Measurements from ENCODE around the gene KLF13. TPM values are rescaled to one million over a fixed set of nuclear protein-coding genes. Genes with fewer than 3 reads are reported as not detected.

Gene KLF13
- total RNA-seq, 1 donor from 2014 or later, result 59.1 TPM

DNA sequence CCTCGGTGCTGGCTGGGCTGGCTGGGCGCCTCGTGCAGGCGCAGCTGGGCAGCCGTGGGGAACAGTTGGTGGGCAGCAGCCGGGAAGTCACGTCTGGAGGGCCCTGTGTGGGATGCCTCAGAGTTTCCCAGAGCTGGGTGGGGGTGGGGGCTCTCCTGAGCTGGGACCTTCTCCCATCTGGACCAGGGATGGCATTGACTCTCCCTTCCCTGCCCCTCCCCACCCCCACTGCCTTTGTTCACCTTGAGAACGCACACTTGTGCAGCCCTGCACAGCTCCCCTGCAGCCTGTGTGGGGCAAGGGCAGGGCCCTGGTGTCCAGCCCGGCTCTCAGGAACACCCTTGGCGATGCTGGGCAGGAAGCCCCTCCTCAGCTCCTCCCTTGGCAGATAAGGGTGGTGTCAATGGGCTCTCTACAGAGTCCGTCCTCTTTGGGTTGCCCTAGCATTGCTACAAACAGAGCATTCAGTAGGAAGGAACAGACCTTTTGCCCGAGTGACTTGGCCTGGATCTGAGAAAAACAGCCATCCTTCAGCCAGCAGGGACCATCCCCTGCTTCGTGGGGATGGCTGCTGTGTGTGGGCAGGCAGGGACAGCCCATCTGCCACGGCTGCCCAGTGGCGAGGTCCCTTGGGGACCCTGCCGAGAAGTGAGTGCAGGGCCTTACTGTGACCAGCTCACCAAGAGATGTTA is 25.5 kb upstream of the KLF13 start:
- Mint-ChIP-seq H3K4me3 (ENCODE audit: unreplicated experiment) (no peak overlapping the region), H3K27me3 (ENCODE audit: low read depth) (peaks cover 15% of the 10 kb centered on the region), H3K27ac (ENCODE audit: unreplicated experiment) (no peak overlapping the region), H3K9me3 (ENCODE audit: low read depth) (no peaks in the 10 kb centered on the region), H3K36me3 (ENCODE audit: low read depth) (no peaks in the 10 kb centered on the region), H3K4me1 (ENCODE audit: low read depth) (peaks cover 7% of the 10 kb centered on the region)
- TF ChIP-seq, protein P1, sequence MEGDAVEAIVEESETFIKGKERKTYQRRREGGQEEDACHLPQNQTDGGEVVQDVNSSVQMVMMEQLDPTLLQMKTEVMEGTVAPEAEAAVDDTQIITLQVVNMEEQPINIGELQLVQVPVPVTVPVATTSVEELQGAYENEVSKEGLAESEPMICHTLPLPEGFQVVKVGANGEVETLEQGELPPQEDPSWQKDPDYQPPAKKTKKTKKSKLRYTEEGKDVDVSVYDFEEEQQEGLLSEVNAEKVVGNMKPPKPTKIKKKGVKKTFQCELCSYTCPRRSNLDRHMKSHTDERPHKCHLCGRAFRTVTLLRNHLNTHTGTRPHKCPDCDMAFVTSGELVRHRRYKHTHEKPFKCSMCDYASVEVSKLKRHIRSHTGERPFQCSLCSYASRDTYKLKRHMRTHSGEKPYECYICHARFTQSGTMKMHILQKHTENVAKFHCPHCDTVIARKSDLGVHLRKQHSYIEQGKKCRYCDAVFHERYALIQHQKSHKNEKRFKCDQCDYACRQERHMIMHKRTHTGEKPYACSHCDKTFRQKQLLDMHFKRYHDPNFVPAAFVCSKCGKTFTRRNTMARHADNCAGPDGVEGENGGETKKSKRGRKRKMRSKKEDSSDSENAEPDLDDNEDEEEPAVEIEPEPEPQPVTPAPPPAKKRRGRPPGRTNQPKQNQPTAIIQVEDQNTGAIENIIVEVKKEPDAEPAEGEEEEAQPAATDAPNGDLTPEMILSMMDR (IDR thresholded peaks at IDR 0.05), result no peak
- no peak for DNase-seq (ENCODE audit: low spot score)

DNA sequence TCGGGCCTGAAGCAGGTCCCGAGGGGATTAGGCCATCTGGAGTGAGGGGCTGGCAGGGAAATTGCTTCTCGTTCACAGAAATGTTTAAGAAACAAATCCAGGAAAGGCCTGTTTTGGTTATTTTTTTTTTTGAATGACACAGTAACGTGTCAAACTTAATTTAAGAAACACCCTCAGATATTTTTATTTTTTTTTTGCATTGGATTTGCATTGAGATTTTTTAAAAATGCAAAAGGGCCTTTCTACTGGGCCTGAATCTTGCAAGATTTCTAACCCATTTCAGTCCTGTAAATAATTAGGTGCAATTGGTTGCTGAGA is 25.0 kb upstream of the KLF13 start:
- no peak overlapping the region for H3K27ac Mint-ChIP-seq (ENCODE audit: unreplicated experiment)
- peaks cover 13% of the 10 kb centered on the region for H3K27me3 Mint-ChIP-seq (ENCODE audit: low read depth)
- peaks cover 4% of the 10 kb centered on the region for H3K4me1 Mint-ChIP-seq (ENCODE audit: low read depth)
- no peaks in the 10 kb centered on the region for H3K9me3 Mint-ChIP-seq (ENCODE audit: low read depth)
- DNase-seq (ENCODE audit: low spot score), result no peak
- H3K36me3 Mint-ChIP-seq (ENCODE audit: low read depth), result no peaks in the 10 kb centered on the region
- no peak overlapping the region for H3K4me3 Mint-ChIP-seq (ENCODE audit: unreplicated experiment)
- TF ChIP-seq, protein P1 (IDR thresholded peaks at IDR 0.05), result no peak

DNA sequence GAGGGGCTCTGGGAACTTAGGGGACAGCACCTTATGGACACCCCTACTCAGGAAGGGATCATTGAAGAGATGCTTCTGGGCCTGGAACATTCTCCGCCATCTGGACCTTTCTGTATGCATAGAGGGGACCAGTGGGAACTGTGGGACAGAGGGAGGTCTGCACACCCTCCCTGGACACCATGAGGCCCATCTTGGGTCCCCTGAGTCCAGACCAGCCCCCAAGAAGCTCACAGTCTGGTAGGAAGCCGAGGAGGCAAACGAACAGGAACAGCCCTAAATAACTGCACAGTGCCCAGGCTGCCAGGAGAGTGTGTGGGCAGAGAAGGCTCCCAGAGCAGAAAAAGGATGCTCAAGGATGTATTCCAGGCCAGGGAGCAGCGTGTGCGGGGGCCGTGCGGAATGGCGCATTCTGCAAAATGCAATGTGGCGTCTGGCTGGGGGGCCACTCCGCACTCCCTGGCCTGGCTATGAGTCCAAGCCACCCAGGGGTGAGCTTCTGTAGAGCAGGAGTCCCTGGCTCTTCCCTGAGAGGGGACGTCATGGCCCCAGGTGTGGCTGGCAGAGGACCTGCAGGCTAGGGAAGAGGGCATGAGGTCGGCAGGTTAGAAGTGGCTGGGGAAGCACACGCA is 24.5 kb upstream of the KLF13 start:
- no peak for DNase-seq (ENCODE audit: low spot score)
- no peak overlapping the region for H3K4me3 Mint-ChIP-seq (ENCODE audit: unreplicated experiment)
- H3K27me3 Mint-ChIP-seq (ENCODE audit: low read depth), result peaks cover 12% of the 10 kb centered on the region
- H3K9me3 Mint-ChIP-seq (ENCODE audit: low read depth), result no peaks in the 10 kb centered on the region
- no peaks in the 10 kb centered on the region for H3K4me1 Mint-ChIP-seq (ENCODE audit: low read depth)
- H3K36me3 Mint-ChIP-seq (ENCODE audit: low read depth), result no peaks in the 10 kb centered on the region
- TF ChIP-seq, protein P1 (IDR thresholded peaks at IDR 0.05), result no peak
- no peak overlapping the region for H3K27ac Mint-ChIP-seq (ENCODE audit: unreplicated experiment)

DNA sequence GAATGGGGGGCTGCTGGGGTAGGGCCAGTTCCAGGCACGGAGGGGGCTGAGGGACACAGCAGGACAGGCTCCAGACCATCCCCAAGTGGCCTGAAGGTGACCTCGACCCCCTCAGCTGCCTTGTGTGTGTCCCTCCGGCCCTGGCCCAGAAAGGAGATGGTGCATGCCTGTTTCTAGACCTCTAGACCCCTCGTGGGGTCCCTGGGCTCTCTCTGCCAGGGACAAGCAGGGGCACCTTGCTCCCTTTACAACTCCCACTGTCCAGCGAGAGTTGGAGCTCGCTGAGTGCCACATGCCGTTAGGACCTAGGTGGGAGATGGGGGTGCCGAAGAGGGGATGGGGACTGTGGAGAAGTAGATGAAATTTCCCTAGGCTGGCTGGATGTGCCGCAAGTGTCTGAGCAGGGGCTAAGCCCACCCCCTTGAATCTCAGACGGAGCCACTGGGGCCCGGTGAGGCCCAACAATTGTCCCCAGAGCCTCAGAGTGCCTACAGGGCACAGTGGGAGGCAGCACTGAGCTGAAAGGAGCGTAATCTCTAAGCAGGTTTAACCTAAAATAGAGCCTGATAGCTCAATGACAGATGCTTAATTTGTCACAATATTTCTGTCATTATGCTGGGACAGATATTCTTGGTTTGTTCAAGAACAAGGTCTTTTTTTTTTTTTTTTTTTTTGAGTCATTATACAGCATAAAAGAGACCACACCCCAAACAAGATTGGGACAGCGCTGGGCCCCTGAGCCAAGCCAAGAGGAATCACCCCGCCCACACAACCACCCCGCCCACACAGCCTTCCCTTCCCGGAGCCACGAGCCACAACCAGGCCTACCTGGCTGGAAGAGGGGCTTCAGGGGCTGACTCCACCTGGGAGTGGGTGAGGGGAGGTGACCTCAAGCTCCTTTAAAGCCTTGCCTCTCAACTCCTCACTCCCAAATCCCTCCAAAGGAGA is 23.6 kb upstream of the KLF13 start:
- Mint-ChIP-seq H3K9me3 (ENCODE audit: low read depth) (no peaks in the 10 kb centered on the region), H3K27me3 (ENCODE audit: low read depth) (peaks cover 20% of the 10 kb centered on the region), H3K36me3 (ENCODE audit: low read depth) (peaks cover 4% of the 10 kb centered on the region), H3K27ac (ENCODE audit: unreplicated experiment) (no peak overlapping the region), H3K4me1 (ENCODE audit: low read depth) (no peaks in the 10 kb centered on the region), H3K4me3 (ENCODE audit: unreplicated experiment) (no peak overlapping the region)
- no peak for DNase-seq (ENCODE audit: low spot score)
- TF ChIP-seq, protein P1 (IDR thresholded peaks at IDR 0.05), result no peak
